SK-N-SH (cell line): Measurements from ENCODE around the gene GEMIN7. TPM values are rescaled to one million over a fixed set of nuclear protein-coding genes. Genes with fewer than 3 reads are reported as not detected.
A peak's percentile ranks its signal among the peaks of the same experiment; 100 is the strongest.

ENCODE experiments used
- CTCF ChIA-PET: fragments of 300-600, 350-600 bp; formaldehyde crosslinking; extraction: SDS; loops from one replicate; lab custom pipeline; 2021; lab: Yijun Ruan, JAX
- POLR2A ChIA-PET: fragments of 350-600 bp; sonication (Branson Sonifier 250); formaldehyde crosslinking; extraction: SDS; loops from one replicate; lab custom pipeline; 2020; ENCODE audit warnings: antibody characterized with exemption, inconsistent platforms; lab: Yijun Ruan, JAX
- DNase-seq: peaks from one replicate; pipeline ENCODE4 v3.0.0; 2012
- H2AFZ ChIP-seq: fragments of 200-600 bp; sonication (generic); 2 replicates; pipeline ENCODE4 v1.8.1; 2016; ENCODE audit warnings: antibody characterized with exemption, mild to moderate bottlenecking, low read depth
- H3F3A ChIP-seq: fragments of 200-600 bp; sonication (generic); replicated peaks from 2 replicates; pipeline ENCODE3; 2016; ENCODE audit warnings: antibody characterized with exemption, mild to moderate bottlenecking; ENCODE audit not compliant: insufficient read depth
- H3K27ac ChIP-seq, 2 experiments: fragments of 200-500 bp in 1 of 2; fragments of 200-600 bp in 1 of 2; sonication (Bioruptor generic) in 1 of 2; sonication (generic), shearing (Covaris generic) in 1 of 2; 2 replicates each; pipeline versions ENCODE4 v1.5.1 to v1.6.1; 2014 to 2016; ENCODE audit warnings: low read depth in 2 of 2, inconsistent platforms in 1 of 2, low read length in 1 of 2, mild to moderate bottlenecking in 1 of 2, mixed read lengths in 1 of 2
- H3K27me3 ChIP-seq: fragments of 200-600 bp; sonication (generic), shearing (Covaris generic); 2 replicates; pipeline ENCODE4 v1.6.1; 2016; ENCODE audit warnings: mixed run types; ENCODE audit not compliant: insufficient read depth
- H3K36me3 ChIP-seq, 2 experiments: fragments of 200-500 bp in 1 of 2; fragments of 200-600 bp in 1 of 2; sonication (Bioruptor generic) in 1 of 2; sonication (generic) in 1 of 2; replicated peaks in 1 of 2; 2 replicates each; pipeline versions ENCODE3 to v1.5.1; 2014 to 2016; ENCODE audit warnings: low read length in 1 of 2, mild to moderate bottlenecking in 1 of 2; ENCODE audit not compliant: insufficient read depth in 2 of 2, control insufficient read depth in 1 of 2
- H3K4me1 ChIP-seq, 2 experiments: fragments of 200-500 bp in 1 of 2; fragments of 200-600 bp in 1 of 2; sonication (Bioruptor generic) in 1 of 2; sonication (generic), shearing (Covaris generic) in 1 of 2; 2 replicates each; pipeline versions ENCODE4 v1.5.1 to v1.6.1; 2014 to 2016; ENCODE audit warnings: low read depth in 1 of 2, low read length in 1 of 2, mixed run types in 1 of 2; ENCODE audit not compliant: insufficient read depth in 2 of 2, control insufficient read depth in 1 of 2
- H3K4me2 ChIP-seq: fragments of 200-600 bp; sonication (generic), shearing (Covaris generic); 2 replicates; pipeline ENCODE4 v1.6.1; 2017; ENCODE audit warnings: mixed run types
- H3K4me3 ChIP-seq, 2 experiments: fragments of 200-500 bp in 1 of 2; fragments of 200-600 bp in 1 of 2; sonication (Bioruptor generic) in 1 of 2; sonication (generic), shearing (Covaris generic) in 1 of 2; 2 replicates each; pipeline versions ENCODE4 v1.5.1 to v1.8.1; 2014 to 2016; ENCODE audit warnings: low read depth in 2 of 2, inconsistent platforms in 1 of 2, low read length in 1 of 2, mild to moderate bottlenecking in 1 of 2, mixed read lengths in 1 of 2, moderate library complexity in 1 of 2
- H3K79me2 ChIP-seq: fragments of 200-600 bp; sonication (generic); 2 replicates; pipeline ENCODE4 v1.8.1; 2017; ENCODE audit warnings: mild to moderate bottlenecking; ENCODE audit not compliant: insufficient read depth
- H3K9ac ChIP-seq: fragments of 200-600 bp; sonication (generic); 2 replicates; pipeline ENCODE4 v1.6.1; 2017; ENCODE audit warnings: mixed run types
- H3K9me2 ChIP-seq: fragments of 200-600 bp; sonication (generic); 2 replicates; pipeline ENCODE4 v1.6.1; 2017; ENCODE audit warnings: mixed run types
- H3K9me3 ChIP-seq: fragments of 200-600 bp; sonication (generic); 2 replicates; pipeline ENCODE4 v1.6.1; 2017; ENCODE audit warnings: mixed run types, mild to moderate bottlenecking, moderate library complexity
- H4K20me1 ChIP-seq: fragments of 200-600 bp; sonication (generic); 2 replicates; pipeline ENCODE4 v1.6.1; 2017; ENCODE audit warnings: mild to moderate bottlenecking, mixed run types; ENCODE audit not compliant: insufficient read depth
- CHD2 ChIP-seq: fragments of 150-350 bp; IDR thresholded peaks from 2 replicates; pipeline ENCODE4 v1.6.1; 2018; ENCODE audit warnings: low read length; ENCODE audit not compliant: partially characterized antibody
- ELF1 ChIP-seq: IDR thresholded peaks from 2 replicates; pipeline ENCODE4 v1.4.0; 2012
- EZH2phosphoT487 ChIP-seq: fragments of 200-600 bp; sonication (generic); IDR thresholded peaks from 2 replicates; pipeline ENCODE4 v1.6.1; 2017; ENCODE audit warnings: low read depth, mixed run types, mild to moderate bottlenecking, antibody characterized with exemption, moderate library complexity, borderline replicate concordance
- FOSL2 ChIP-seq: IDR thresholded peaks from 2 replicates; pipeline ENCODE4 v1.4.0; 2012; ENCODE audit warnings: low read depth, mild to moderate bottlenecking, moderate library complexity, borderline replicate concordance
- FOXM1 ChIP-seq: IDR thresholded peaks from 2 replicates; pipeline ENCODE4 v1.4.0; 2012; ENCODE audit warnings: low read depth, mild to moderate bottlenecking
- GABPA ChIP-seq: IDR thresholded peaks from 2 replicates; pipeline ENCODE4 v1.4.0; 2012; ENCODE audit warnings: low read depth, mild to moderate bottlenecking
- MAX ChIP-seq: IDR thresholded peaks from 2 replicates; pipeline ENCODE4 v1.4.0; 2012; ENCODE audit warnings: low read depth
- MEF2A ChIP-seq: IDR thresholded peaks from 2 replicates; pipeline ENCODE4 v1.4.0; 2012; ENCODE audit warnings: low read depth, borderline replicate concordance
- POLR2AphosphoS5 ChIP-seq: IDR thresholded peaks from 2 replicates; pipeline ENCODE4 v1.6.1; 2012; ENCODE audit warnings: low read depth, low read length
- RAD21 ChIP-seq: IDR thresholded peaks from 2 replicates; pipeline ENCODE4 v1.6.1; 2012; ENCODE audit warnings: mild to moderate bottlenecking, low read length
- REST ChIP-seq: IDR thresholded peaks from 2 replicates; pipeline ENCODE4 v1.6.1; 2012; ENCODE audit warnings: mild to moderate bottlenecking, low read depth, low read length, moderate library complexity
- SIN3A ChIP-seq: IDR thresholded peaks from 2 replicates; pipeline ENCODE4 v1.6.1; 2012; ENCODE audit warnings: low read depth, mild to moderate bottlenecking, low read length, moderate library complexity, borderline replicate concordance
- SMC3 ChIP-seq: IDR thresholded peaks from 2 replicates; pipeline ENCODE4 v1.6.1; 2012; ENCODE audit warnings: low read depth, low read length, improper control_type of control experiment
- TAF1 ChIP-seq: IDR thresholded peaks from 2 replicates; pipeline ENCODE4 v1.6.1; 2012; ENCODE audit warnings: low read depth, mild to moderate bottlenecking, low read length, moderate library complexity, borderline replicate concordance
- TCF12 ChIP-seq: IDR thresholded peaks from 2 replicates; pipeline ENCODE4 v1.4.0; 2012
- TEAD4 ChIP-seq: IDR thresholded peaks from 2 replicates; pipeline ENCODE4 v1.4.0; 2012; ENCODE audit warnings: mild to moderate bottlenecking, borderline replicate concordance; ENCODE audit not compliant: insufficient read depth
- USF1 ChIP-seq: IDR thresholded peaks from 2 replicates; pipeline ENCODE4 v1.4.0; 2012; ENCODE audit warnings: low read depth, borderline replicate concordance
- WGBS: methylation state at CpG from one replicate; pipeline ENCODE4 v1.1.6; 2017; ENCODE audit warnings: low lambda C conversion rate; 5-methylcytosine and 5-hydroxymethylcytosine counted together
- polyA plus RNA-seq, 3 experiments: library from polyadenylated mRNA; depleted of rRNA; stranded (reverse); fragments of >200 nt; gene quantifications; 2 replicates each; pipeline ENCODE4 v1.2.3, GENCODE V29; 2012

The GEMIN7 gene
- polyA plus RNA-seq, 1 of the 3 experiments (the other 2 are of a cell fraction) = 28.7 TPM

- WGBS = 10% methylated on average over 6 of the region's 6 CpGs
- peak overlapping the region; percentile 84 to 99 for H3K4me3 ChIP-seq
- H3K79me2 ChIP-seq = peaks cover 53% of the 10 kb centered on the region
- H3K9ac ChIP-seq = peak overlapping the region; percentile 97
- no peaks in the 10 kb centered on the region for H4K20me1 ChIP-seq
- TF ChIP-seq TEAD4 = no peak
- no peak for TF ChIP-seq EZH2phosphoT487
- TF ChIP-seq REST = no peak
- no peak for TF ChIP-seq SMC3
- TF ChIP-seq USF1 = no peak
- TF ChIP-seq MEF2A = no peak
- no peak for TF ChIP-seq CHD2
- no peak for TF ChIP-seq GABPA
- no peak for TF ChIP-seq POLR2AphosphoS5
- TF ChIP-seq TAF1 = no peak
- TF ChIP-seq ELF1 = no peak
- no peak for TF ChIP-seq FOXM1
- no peak for TF ChIP-seq TCF12
- TF ChIP-seq SIN3A = no peak
- no peak for TF ChIP-seq MAX
- no peak for TF ChIP-seq FOSL2
- no peak for TF ChIP-seq RAD21
- no peaks in the 10 kb centered on the region for H3K9me2 ChIP-seq
- ChIA-PET POLR2A (interaction anchor here (0.7 to 2.1 kb wide), 4 partner anchors 12 to 388 kb away, joined by 3 to 19 read pairs (median 7); partner anchors contain the start of genes FOSB, PPP1R37 and TRAPPC6A), CTCF (interaction anchor here (1.0 to 1.9 kb wide), 3 partner anchors 11 to 178 kb away, joined by 3 to 5 read pairs (median 4); no protein-coding TSS in a partner anchor)
- H3K27me3 ChIP-seq = no peaks in the 10 kb centered on the region
- H3K36me3 ChIP-seq = peaks cover 0 to 8% of the 10 kb centered on the region in 2 experiments
- peak overlapping the region; percentile 96; the same call in 1 of the 2 replicates for H2AFZ ChIP-seq
- H3K27ac ChIP-seq = peak overlapping the region in 1 of 2 experiments; percentile 68; a peak in 2 of 4 replicates
- H3K4me1 ChIP-seq = peaks cover 0 to 9% of the 10 kb centered on the region in 2 experiments; a peak in 1 of 4 replicates
- H3K9me3 ChIP-seq = no peaks in the 10 kb centered on the region
- peaks cover 4% of the 10 kb centered on the region for H3F3A ChIP-seq
- peak overlapping the region; percentile 98 for H3K4me2 ChIP-seq
- no peak for DNase-seq
Observed at GRCh38 chr19:45079911-45080370, 881 bp downstream of the GEMIN7 start.
